Right atrium auricular region (tissue), 2 donors: ENCODE data around the gene SLC46A2. TPM values are rescaled to one million over a fixed set of nuclear protein-coding genes. Genes with fewer than 3 reads are reported as not detected.

Experiments
- DNase-seq: peaks from one replicate; pipeline ENCODE4 v3.0.0-alpha.2; 2019; ENCODE audit warnings: low spot score
- H3K27ac ChIP-seq, 2 donors: fragments of 200-600 bp; sonication (generic); 1 replicate in 1 of 2; 2 replicates in 1 of 2; pipeline ENCODE4 v1.5.1; 2016 to 2019
- H3K27me3 ChIP-seq, 2 donors: fragments of 200-600 bp; sonication (generic); one replicate each; pipeline versions ENCODE4 v1.5.1 to v1.6.0; 2017 to 2019
- H3K36me3 ChIP-seq: fragments of 200-600 bp; sonication (generic); one replicate; pipeline ENCODE4 v1.5.1; 2016
- H3K4me1 ChIP-seq, 2 donors: fragments of 200-600 bp; sonication (generic); one replicate each; pipeline versions ENCODE4 v1.5.1 to v1.6.0; 2017 to 2019
- H3K4me3 ChIP-seq, 2 donors: fragments of 200-600 bp; sonication (generic); 1 replicate in 1 of 2; 2 replicates in 1 of 2; pipeline ENCODE4 v1.5.1; 2017 to 2019; ENCODE audit warnings: mild to moderate bottlenecking in 1 of 2, moderate library complexity in 1 of 2
- H3K9me3 ChIP-seq, 2 donors: fragments of 200-600 bp; sonication (generic); one replicate each; pipeline ENCODE4 v1.5.1; 2019
- CTCF ChIP-seq, 2 donors: fragments of 200-600 bp; sonication (generic); IDR thresholded peaks; one replicate each; pipeline ENCODE4 v1.5.1; 2019; ENCODE audit warnings: antibody characterized with exemption in 2 of 2
- total RNA-seq, 2 donors: library from RNA; depleted of rRNA; stranded (reverse); fragments of >200 nt; gene quantifications; one replicate each; pipeline ENCODE4 v1.1.0, GENCODE V29; 2016

SLC46A2 gene
- total RNA-seq, 2 donors from 2014 or later = 0.43 TPM; not detected in 1

GRCh38 chr9:112917987-112918362, 27.3 kb upstream of the SLC46A2 start:
- H3K4me1 ChIP-seq = peaks cover 0 to 2% of the 10 kb centered on the region in 2 donors
- TF ChIP-seq CTCF (IDR thresholded peaks at IDR 0.05) = no peak

DNA sequence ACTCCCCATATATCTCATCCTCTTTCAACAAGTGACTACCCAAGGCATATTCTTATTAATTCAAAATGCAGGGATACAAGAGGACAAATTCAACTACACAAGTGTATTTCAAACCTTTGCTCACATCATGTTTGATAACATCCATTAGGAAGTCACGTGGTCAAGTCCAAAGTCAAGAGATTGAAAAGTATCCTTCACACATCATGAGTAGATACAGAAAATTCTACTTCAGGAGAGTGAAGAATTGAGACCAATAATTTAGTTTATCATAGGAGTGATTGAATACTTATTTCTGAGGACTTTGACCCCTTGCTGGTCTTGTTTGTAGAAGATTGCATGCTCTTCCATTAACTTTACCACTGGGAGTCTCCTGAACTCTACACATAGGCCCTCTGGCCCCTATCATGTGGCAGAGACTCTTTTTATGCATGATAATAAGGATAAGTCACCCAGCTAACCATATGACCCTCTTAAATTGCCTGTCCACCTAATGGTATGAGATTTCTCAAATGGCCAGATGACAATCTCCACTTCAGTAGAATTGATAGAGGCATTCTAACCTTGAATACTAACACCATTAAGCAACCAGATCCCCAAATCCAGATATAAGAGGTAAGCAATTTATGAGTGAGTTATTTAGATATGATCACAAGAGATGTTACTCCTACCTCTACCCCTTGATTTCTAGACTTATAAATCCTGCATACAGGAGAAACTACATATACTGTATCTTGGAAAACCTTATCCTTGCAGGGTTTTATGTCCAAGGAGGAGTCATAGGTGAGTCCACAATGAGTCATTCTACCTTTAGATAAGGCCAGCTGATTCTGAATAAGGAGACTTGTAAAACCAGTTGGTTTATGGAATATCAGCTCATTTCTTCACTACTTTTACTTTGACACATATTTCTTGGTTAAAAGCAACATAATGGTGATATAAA, 26.6 kb upstream of the SLC46A2 start:
- no peaks in the 10 kb centered on the region for H3K9me3 ChIP-seq
- DNase-seq = no peak
- no peak overlapping the region for H3K27ac ChIP-seq
- H3K36me3 ChIP-seq = no peaks in the 10 kb centered on the region
- TF ChIP-seq CTCF (IDR thresholded peaks at IDR 0.05) = no peak
- H3K4me1 ChIP-seq = peaks cover 0 to 2% of the 10 kb centered on the region in 2 donors
- no peaks in the 10 kb centered on the region for H3K27me3 ChIP-seq
- no peak overlapping the region for H3K4me3 ChIP-seq

More at GRCh38 chr9:112917987-112918362, 27.3 kb upstream of the SLC46A2 start:
- no peak for DNase-seq
- H3K27ac ChIP-seq = no peak overlapping the region
- H3K36me3 ChIP-seq = no peaks in the 10 kb centered on the region
- H3K4me3 ChIP-seq = no peak overlapping the region
- H3K9me3 ChIP-seq = no peaks in the 10 kb centered on the region
- H3K27me3 ChIP-seq = no peaks in the 10 kb centered on the region

- Histone ChIP-seq H3K9me3 (no peaks in the 10 kb centered on the region), H3K36me3 (no peaks in the 10 kb centered on the region), H3K4me3 (no peak overlapping the region), H3K27me3 (no peaks in the 10 kb centered on the region), H3K27ac (no peak overlapping the region), H3K4me1 (peaks cover 0 to 2% of the 10 kb centered on the region in 2 donors)
- no peak for DNase-seq
- TF ChIP-seq CTCF (IDR thresholded peaks at IDR 0.05) = no peak
These were observed 23.8 kb upstream of the SLC46A2 start for GRCh38 chr9:112914524-112914923.

- Histone ChIP-seq H3K36me3 (no peaks in the 10 kb centered on the region), H3K27ac (no peak overlapping the region), H3K4me1 (peaks cover 0 to 2% of the 10 kb centered on the region in 2 donors), H3K27me3 (no peaks in the 10 kb centered on the region), H3K9me3 (no peaks in the 10 kb centered on the region), H3K4me3 (no peak overlapping the region)
- no peak for DNase-seq
- no peak for TF ChIP-seq CTCF (IDR thresholded peaks at IDR 0.05)
These were observed 22.6 kb upstream of the SLC46A2 start for GRCh38 chr9:112913326-112913725.

DNA sequence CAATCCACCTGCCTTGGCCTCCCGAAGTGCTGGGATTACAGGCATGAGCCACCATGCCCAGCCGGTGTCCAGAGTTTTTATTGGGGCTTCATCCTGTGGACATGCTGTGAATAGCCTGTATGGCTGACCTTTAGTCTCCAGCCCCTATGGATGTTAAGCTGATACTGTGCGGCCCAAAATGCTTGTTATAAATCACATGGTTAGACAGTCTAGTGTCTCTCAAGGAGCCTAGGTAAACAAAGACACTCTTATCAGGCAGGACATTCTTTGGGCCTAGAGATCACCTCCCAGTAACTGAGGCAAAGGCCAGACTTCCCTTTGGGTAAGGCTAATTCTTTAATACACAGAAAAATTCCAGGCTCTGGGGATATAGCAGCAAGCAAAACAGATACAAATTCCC, 22.0 kb upstream of the SLC46A2 start:
- H3K4me3 ChIP-seq = no peak overlapping the region
- no peaks in the 10 kb centered on the region for H3K9me3 ChIP-seq
- H3K36me3 ChIP-seq = no peaks in the 10 kb centered on the region

More for the DNA sequence above, 22.0 kb upstream of the SLC46A2 start:
- Histone ChIP-seq H3K4me1 (peaks cover 0 to 2% of the 10 kb centered on the region in 2 donors), H3K27ac (no peak overlapping the region), H3K27me3 (no peaks in the 10 kb centered on the region)
- DNase-seq = no peak
- no peak for TF ChIP-seq CTCF (IDR thresholded peaks at IDR 0.05)
